ENCODE results near the gene PACS2. TPM values are rescaled to one million over a fixed set of nuclear protein-coding genes. Genes with fewer than 3 reads are reported as not detected.

The PACS2 gene
- total and polyA plus RNA-seq, 3 donors from 2014 or later: 99.2 to 174 (median 167) TPM

- no peak for DNase-seq
- TF ChIP-seq POLR2A (IDR thresholded peaks at IDR 0.05): no peak
- no peak for TF ChIP-seq CTCF (IDR thresholded peaks at IDR 0.05)
- Histone ChIP-seq H3K27me3 (no peaks in the 10 kb centered on the region), H3K36me3 (ENCODE audit: low read depth, missing control alignments) (no peaks in the 10 kb centered on the region), H3K27ac (no peak overlapping the region), H3K9me3 (no peaks in the 10 kb centered on the region), H3K4me1 (no peaks in the 10 kb centered on the region), H3K4me3 (no peak overlapping the region)
- 95 to 97% methylated on average over 15 to 32 of the region's 32 CpGs for WGBS, 2 donors
- intact Hi-C loops (cut with DNase I; ENCODE audit: low total_unique reads): no loop called here
Observed at GRCh38 chr14:105383083-105383730, 68.7 kb downstream of the PACS2 start.

GRCh38 chr14:105384041-105384557, 69.6 kb downstream of the PACS2 start:
- H3K27me3 ChIP-seq: no peaks in the 10 kb centered on the region
- no peak overlapping the region for H3K4me3 ChIP-seq
- H3K27ac ChIP-seq: no peak overlapping the region
- intact Hi-C loops (cut with DNase I; ENCODE audit: low total_unique reads): no loop called here
- no peaks in the 10 kb centered on the region for H3K4me1 ChIP-seq
- H3K36me3 ChIP-seq (ENCODE audit: low read depth, missing control alignments): no peaks in the 10 kb centered on the region
- TF ChIP-seq POLR2A (IDR thresholded peaks at IDR 0.05): no peak
- TF ChIP-seq CTCF (IDR thresholded peaks at IDR 0.05): no peak
- H3K9me3 ChIP-seq: no peaks in the 10 kb centered on the region
- DNase-seq: no peak
- WGBS, 2 donors: 94 to 95% methylated on average over 9 to 21 of the region's 23 CpGs

GRCh38 chr14:105384605-105385321, 70.2 kb downstream of the PACS2 start:
- no peaks in the 10 kb centered on the region for H3K36me3 ChIP-seq (ENCODE audit: low read depth, missing control alignments)
- intact Hi-C loops (cut with DNase I; ENCODE audit: low total_unique reads): no loop called here
- WGBS, 2 donors: 87 to 95% methylated on average over 3 to 27 of the region's 29 CpGs

GRCh38 chr14:105385322-105385637, 70.7 kb downstream of the PACS2 start:
- H3K4me3 ChIP-seq: no peak overlapping the region

More at GRCh38 chr14:105384605-105385321, 70.2 kb downstream of the PACS2 start:
- Histone ChIP-seq H3K27me3 (no peaks in the 10 kb centered on the region), H3K4me1 (no peaks in the 10 kb centered on the region), H3K4me3 (no peak overlapping the region), H3K27ac (no peak overlapping the region), H3K9me3 (no peaks in the 10 kb centered on the region)
- TF ChIP-seq CTCF (IDR thresholded peaks at IDR 0.05) (no peak), POLR2A (IDR thresholded peaks at IDR 0.05) (no peak)
- no peak for DNase-seq

More at GRCh38 chr14:105385322-105385637, 70.7 kb downstream of the PACS2 start:
- Histone ChIP-seq H3K27ac (no peak overlapping the region), H3K36me3 (ENCODE audit: low read depth, missing control alignments) (no peaks in the 10 kb centered on the region), H3K27me3 (no peaks in the 10 kb centered on the region), H3K9me3 (no peaks in the 10 kb centered on the region), H3K4me1 (no peaks in the 10 kb centered on the region)
- WGBS, 2 donors: 95% methylated on average over 4 to 19 of the region's 19 CpGs
- no peak for DNase-seq
- intact Hi-C loops (cut with DNase I; ENCODE audit: low total_unique reads): no loop called here
- TF ChIP-seq CTCF (IDR thresholded peaks at IDR 0.05) (no peak), POLR2A (IDR thresholded peaks at IDR 0.05) (no peak)

Data from testis (tissue), 3 donors.